Mucosa of rectum (tissue), 2 donors: ENCODE measurements around the gene ABCC6.
"Not testable (repeated sequence)": the region's sequence is repeated elsewhere in the genome, so short reads cannot be mapped to it uniquely, and the experiment has no call there.

ENCODE experiments used
- H3K27ac ChIP-seq, 2 donors: one replicate each; pipeline ENCODE4 v1.7.0; 2013; ENCODE audit warnings: inconsistent platforms in 2 of 2, low read depth in 2 of 2, low read length in 2 of 2
- H3K27me3 ChIP-seq, 2 donors: one replicate each; pipeline ENCODE4 v1.7.0; 2013; ENCODE audit warnings: low read length in 2 of 2; ENCODE audit not compliant: control insufficient read depth in 2 of 2, insufficient read depth in 2 of 2
- H3K36me3 ChIP-seq, 2 donors: one replicate each; pipeline ENCODE4 v1.7.0; 2013; ENCODE audit warnings: low read length in 2 of 2; ENCODE audit not compliant: control insufficient read depth in 2 of 2, insufficient read depth in 2 of 2
- H3K4me1 ChIP-seq, 2 donors: one replicate each; pipeline ENCODE4 v1.7.0; 2013; ENCODE audit warnings: low read length in 2 of 2, mild to moderate bottlenecking in 1 of 2; ENCODE audit not compliant: control insufficient read depth in 2 of 2, insufficient read depth in 2 of 2
- H3K4me3 ChIP-seq, 2 donors: one replicate each; pipeline ENCODE4 v1.7.0; 2013; ENCODE audit warnings: low read length in 2 of 2
- H3K9ac ChIP-seq, 2 donors: one replicate each; pipeline ENCODE4 v1.7.0; 2013; ENCODE audit warnings: low read length in 2 of 2, low read depth in 1 of 2, mild to moderate bottlenecking in 1 of 2
- H3K9me3 ChIP-seq, 2 donors: one replicate each; pipeline ENCODE4 v1.7.0; 2013; ENCODE audit warnings: low read length in 2 of 2; ENCODE audit not compliant: control insufficient read depth in 2 of 2
- donor health status: healthy.
- donor health status: Normal muscosa, but diverticular disease.

ABCC6 gene

DNA sequence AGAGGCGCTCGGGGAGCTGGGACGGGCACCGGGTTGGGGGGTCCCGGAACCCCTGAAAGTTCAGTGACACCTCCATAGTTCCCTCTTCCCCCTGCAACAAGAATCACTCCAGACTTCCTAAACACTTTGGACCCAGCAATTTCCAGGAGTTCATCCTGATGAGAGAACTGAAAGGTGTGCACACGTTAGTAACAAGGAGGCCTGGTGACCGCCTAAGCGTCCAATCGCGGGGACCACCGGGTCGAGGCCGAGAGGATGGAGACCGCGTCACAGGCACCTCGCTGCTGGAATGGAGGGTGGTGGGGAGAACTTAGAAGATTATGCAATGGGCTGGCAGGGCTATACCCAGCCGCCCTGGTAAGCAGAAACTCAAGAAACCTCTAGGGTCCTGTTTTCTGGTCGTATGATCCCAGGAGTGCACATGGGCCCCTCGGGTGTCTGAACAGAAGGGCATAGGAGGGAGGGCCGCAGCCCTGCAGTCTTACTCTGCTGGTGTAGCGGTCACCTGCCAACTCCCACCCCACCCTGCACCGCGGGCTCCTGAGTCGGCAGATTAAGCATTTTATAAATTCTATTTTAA is 458 bp upstream of the ABCC6 start:
- H3K27ac ChIP-seq, H3K4me3 ChIP-seq, H3K9ac ChIP-seq, H3K27me3 ChIP-seq, H3K36me3 ChIP-seq, H3K9me3 ChIP-seq, H3K4me1 ChIP-seq: not testable (repeated sequence)

DNA sequence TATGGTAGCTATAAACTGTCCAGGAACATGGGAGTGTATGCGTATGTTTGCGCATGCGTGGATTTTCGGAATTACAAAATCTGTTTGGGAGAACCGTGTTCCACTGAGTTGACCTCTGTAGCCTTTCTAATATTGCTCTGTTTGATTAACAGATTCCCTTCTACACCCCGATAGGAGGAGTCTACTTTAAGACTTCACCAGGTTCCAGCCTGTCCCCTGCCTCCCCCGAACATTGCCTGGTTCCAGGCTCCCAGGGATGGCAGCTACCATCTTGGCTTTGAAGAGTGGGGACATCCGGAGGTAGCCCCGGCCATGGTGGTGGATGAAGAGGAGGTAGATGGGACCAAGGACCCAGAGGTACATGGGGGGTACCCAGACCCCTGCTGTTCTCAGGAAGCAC is 1.9 kb downstream of the ABCC6 start:
- H3K27ac ChIP-seq, H3K9me3 ChIP-seq, H3K36me3 ChIP-seq, H3K9ac ChIP-seq, H3K27me3 ChIP-seq, H3K4me3 ChIP-seq, H3K4me1 ChIP-seq: not testable (repeated sequence)

DNA sequence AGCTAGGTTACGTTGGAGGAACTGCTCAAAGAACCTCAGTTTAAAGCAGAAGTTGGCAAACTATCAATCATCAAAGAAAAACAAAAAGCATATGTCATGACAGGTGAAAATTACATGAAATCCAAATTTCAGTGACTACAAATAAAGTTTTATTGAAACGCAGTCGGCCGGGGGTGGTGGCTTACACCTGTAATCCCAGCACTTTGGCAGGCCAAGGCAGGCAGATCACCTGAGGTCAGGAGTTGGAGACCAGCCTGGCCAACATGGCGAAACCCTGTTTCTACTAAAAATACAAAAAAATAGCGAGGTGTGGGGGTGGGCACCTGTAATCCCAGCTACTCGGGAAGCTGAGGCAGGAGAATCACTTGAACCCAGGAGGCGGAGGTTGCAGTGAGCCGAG is 2.8 kb downstream of the ABCC6 start:
- H3K4me1 ChIP-seq, H3K27ac ChIP-seq, H3K4me3 ChIP-seq, H3K27me3 ChIP-seq, H3K36me3 ChIP-seq, H3K9me3 ChIP-seq, H3K9ac ChIP-seq: not testable (repeated sequence)

DNA sequence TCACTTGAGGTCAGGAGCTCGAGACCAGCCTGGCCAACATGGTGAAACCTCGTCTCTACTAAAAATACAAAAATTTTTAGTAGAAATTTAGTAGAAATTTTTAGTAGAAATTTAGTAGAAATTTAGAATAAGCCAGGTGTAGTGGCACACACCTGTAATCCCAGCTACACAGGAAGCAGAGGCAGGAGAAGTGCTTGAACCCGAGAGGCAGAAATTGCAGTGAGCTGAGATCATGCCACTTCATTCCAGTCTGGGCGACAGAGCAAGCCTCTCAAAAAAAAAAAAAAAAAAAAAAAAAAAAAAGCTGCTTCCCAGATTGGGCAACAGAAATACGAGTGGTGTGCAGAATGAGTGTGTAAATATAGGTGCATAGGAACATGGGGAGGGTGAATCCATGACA is 4.5 kb downstream of the ABCC6 start:
- H3K36me3 ChIP-seq, H3K4me3 ChIP-seq, H3K9me3 ChIP-seq, H3K27me3 ChIP-seq, H3K27ac ChIP-seq, H3K4me1 ChIP-seq, H3K9ac ChIP-seq: not testable (repeated sequence)

DNA sequence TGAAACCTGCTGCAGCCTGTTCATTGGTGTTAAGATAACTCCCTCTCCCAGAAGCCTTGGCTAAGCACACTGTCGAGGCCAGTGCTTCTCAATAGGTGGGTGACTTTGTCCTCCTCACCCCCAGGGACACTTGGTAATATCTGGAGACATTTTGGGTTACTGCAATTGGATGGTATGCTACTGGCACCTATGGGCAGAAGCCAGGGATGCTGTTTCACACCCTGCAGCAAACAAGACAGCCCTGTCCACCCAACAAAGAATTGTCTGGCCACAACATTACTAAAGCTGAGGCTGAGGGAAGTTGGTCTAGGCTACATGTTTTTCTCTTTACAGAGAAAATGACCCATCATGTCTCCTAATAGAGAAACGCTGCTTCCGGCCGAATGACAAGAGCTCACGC is 4.9 kb downstream of the ABCC6 start:
- H3K9me3 ChIP-seq, H3K4me3 ChIP-seq, H3K9ac ChIP-seq, H3K4me1 ChIP-seq, H3K36me3 ChIP-seq, H3K27ac ChIP-seq, H3K27me3 ChIP-seq: not testable (repeated sequence)

DNA sequence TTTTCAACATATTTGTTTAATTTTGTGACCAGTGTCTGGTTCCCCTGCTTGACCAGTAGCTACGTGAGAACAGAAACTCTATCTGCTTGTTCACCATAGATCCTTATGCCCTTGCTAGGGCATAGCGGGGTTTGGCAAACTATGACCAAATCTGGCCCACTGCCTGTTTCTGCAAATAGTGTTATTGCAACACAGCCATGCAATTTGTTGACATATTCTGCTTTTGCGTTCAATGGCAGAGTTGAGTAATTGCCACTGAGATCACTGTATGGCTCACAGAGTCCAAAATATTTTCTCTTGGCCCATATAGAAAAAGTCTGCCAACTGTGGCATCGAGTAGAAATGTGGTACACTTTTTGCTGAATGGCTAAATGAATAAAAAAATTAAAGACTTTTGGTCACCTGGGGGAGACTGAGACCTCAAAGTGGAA is 9.4 kb downstream of the ABCC6 start:
- H3K9ac ChIP-seq, H3K9me3 ChIP-seq, H3K27ac ChIP-seq, H3K4me1 ChIP-seq, H3K27me3 ChIP-seq, H3K36me3 ChIP-seq, H3K4me3 ChIP-seq: not testable (repeated sequence)

DNA sequence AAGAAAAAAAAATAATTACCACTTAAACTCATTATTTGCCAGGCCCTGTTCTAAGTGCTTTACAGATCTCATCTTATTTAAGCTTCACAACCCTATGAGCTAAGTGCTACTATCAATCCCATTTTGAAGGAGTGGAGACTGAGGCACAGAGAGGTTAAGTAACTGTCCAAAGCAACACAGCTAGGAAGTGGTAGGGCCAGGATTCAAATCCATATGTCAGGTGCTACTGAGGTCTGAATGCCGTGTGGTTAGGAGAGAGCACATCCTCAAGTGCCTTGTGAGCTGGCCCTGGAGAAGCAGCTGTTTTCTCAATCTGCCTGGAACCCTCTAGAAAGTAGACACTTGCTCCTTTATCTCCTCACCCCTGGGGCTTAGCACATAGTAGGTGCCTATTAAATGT is 11.9 kb downstream of the ABCC6 start:
- not testable (repeated sequence) for H3K4me1 ChIP-seq, H3K36me3 ChIP-seq, H3K9me3 ChIP-seq, H3K27me3 ChIP-seq, H3K9ac ChIP-seq, H3K27ac ChIP-seq, H3K4me3 ChIP-seq

DNA sequence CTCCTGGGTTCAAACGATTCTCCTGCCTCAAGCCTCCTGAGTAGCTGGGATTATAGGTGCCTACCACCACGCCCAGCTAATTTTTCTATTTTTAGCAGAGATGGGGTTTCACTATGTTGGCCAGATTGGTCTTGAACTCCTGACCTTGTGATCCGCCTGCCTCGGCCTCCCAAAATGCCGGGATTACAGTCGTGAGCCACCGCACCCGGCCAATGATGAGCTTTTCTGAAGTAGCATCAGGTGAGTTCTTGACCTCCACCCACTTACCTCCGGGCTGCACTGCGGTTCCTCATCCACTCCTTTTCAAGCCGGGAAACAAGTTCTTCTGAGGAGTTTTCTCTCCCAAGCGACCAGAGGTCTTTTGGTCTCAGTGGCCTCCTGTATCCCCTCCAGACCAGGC is 14.8 kb downstream of the ABCC6 start:
- not testable (repeated sequence) for H3K9ac ChIP-seq, H3K27me3 ChIP-seq, H3K9me3 ChIP-seq, H3K4me3 ChIP-seq, H3K36me3 ChIP-seq, H3K4me1 ChIP-seq, H3K27ac ChIP-seq

DNA sequence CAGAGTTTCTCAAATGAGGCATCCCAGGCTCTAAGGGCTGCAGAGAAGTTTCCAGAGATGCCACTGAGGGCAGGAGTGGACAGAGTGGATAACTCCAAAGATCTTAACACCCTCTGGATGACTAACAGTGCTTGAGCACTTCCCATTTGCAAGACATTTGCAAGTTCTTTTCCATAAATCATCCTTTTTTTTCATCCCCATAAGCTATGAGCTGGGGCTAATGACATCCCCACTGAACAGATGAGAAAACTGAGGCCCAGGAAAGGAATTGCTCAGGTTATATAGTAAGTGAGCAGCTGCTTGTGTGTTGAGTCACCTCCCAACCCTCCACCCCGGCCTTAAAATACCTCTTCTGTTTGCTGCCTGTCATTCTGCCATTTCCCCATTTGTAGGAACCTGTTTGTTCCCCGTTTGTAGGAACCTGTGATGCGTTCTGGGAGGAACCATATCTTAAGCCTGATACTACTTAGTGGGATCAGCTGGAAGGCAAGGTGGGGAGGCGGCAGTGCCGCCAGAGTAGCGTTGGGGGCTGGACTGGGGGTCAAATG is 15.4 kb downstream of the ABCC6 start:
- H3K9ac ChIP-seq, H3K4me3 ChIP-seq: not testable (repeated sequence)

DNA sequence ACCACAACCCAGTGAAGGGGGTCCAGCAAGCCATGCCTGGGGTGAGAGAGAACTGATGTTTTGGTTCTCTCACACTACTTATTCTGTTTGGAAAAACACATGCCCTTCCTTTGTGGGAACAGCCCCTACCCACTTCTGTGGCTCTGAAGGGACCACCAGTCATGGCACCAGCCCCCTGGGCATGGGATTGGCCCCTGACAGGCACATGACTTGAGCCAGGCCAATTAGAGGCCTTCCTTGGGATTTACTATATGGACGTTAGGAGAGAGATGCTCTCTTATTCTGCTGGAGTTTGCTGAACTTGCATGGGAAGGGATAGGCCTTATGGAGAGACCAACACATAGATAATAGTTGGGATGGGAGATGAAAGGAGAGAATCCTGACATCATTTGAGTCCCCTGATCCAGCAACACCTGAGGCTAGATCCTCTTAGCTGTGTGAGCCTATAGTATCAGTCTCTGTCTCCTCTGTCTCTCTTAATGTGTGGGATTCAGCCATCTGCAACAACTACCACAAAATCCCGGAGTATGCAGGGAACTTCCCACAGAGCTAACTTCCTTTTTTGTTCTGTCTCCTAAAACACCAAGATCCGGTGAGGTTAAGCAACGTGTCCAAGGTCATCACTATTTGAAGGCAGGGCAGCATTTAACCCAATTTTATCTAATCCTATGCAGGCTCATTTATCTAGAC is 16.1 kb downstream of the ABCC6 start:
- H3K4me3 ChIP-seq, H3K9ac ChIP-seq, H3K4me1 ChIP-seq, H3K36me3 ChIP-seq, H3K27me3 ChIP-seq, H3K27ac ChIP-seq, H3K9me3 ChIP-seq: not testable (repeated sequence)

More for the DNA sequence above, 15.4 kb downstream of the ABCC6 start:
- H3K4me1 ChIP-seq, H3K36me3 ChIP-seq, H3K27me3 ChIP-seq, H3K27ac ChIP-seq, H3K9me3 ChIP-seq: not testable (repeated sequence)
